PC-9 (cell line): ENCODE data around the gene XPO6.

Source experiments
- CTCF ChIP-seq: fragments of 200-600 bp; sonication (generic); conservative IDR thresholded peaks from 2 replicates; pipeline ENCODE4 v1.6.1; 2017; ENCODE audit warnings: mixed run types, antibody characterized with exemption, mild to moderate bottlenecking, moderate library complexity
- EZH2 ChIP-seq: fragments of 200-600 bp; sonication (generic); IDR thresholded peaks from 2 replicates; pipeline ENCODE4 v1.8.0; 2017; ENCODE audit warnings: antibody characterized with exemption, low read depth

DNA sequence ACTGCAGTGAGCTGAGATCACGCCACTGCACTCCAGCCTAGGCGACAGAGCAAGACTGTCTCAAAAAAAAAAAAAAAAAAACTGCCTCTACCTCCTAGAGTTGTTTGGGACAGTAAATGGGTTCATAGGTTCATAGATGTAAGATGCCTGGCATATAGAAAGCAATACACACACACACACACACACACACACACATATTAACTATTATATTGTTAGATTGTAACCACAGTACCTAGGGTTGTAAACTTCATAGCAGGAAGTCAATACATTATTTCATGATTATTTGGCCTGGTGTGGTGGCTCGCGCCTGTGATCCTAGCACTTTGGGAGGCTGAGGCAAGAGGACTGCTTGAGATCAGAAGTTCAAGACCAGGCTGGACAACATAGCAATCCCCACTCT lies 5.8 kb downstream of the XPO6 start:
- no peak for TF ChIP-seq CTCF
- TF ChIP-seq EZH2 = no peak
